HG02763 (cell line): ENCODE results near the gene TIMM10.
A peak's percentile ranks its signal among the peaks of the same experiment; 100 is the strongest.

Source experiments
- ATAC-seq: cut with Tn5 transposase; IDR thresholded peaks from one replicate; pipeline ENCODE4 v1.9.1; 2021; ENCODE audit warnings: mild to moderate bottlenecking, moderate library complexity; ENCODE audit not compliant: unreplicated experiment

TIMM10 gene, protein sequence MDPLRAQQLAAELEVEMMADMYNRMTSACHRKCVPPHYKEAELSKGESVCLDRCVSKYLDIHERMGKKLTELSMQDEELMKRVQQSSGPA

DNA sequence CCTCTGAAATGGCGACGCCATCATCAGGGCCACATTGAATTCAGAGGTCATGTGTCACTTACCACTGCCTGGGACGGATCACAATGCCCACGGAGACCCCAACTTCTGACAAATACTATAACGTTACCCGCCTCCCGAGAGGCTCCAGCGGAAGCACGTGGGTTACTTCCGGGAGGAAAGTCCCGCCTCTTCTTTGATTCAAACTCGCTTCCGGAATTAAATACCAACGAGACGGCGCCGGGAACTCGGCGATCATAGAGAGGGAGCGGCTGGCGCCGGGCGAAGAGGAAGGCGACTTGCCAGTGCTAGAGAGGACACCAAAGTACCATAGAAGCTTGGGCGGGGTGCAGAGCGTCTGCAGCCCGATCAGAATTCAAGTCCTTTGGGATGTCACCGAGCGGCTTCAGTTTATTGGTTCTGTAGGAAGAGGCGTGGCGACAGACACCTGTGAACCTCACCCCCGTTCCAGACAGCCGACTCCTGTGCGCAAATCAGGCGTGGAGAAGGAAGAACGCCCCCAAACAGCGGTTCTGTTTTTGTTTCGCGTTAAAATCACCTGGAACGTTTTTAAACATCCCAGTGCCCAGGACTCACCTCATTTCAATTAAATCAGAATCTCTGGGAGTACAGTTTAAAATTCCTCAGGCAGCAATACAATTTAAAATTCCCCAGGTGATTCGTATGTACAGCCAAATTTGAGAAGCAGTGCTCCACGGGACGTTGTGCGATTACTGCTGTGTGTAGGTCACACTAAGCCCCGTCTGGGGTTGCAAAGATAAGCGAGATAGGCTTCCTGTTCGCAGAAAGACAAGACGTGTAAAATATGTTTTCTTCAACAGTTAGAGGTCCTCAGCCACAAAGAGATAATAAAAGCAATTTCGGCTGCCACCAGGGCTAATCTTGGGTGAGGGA, at the start of gene TIMM10:
Gene TIMM10 (minus strand): TSS at position 159 of the 912 bp plus-strand sequence. CDS start 565 bp downstream, outside the sequence.
- peak; percentile 98 for ATAC-seq

DNA sequence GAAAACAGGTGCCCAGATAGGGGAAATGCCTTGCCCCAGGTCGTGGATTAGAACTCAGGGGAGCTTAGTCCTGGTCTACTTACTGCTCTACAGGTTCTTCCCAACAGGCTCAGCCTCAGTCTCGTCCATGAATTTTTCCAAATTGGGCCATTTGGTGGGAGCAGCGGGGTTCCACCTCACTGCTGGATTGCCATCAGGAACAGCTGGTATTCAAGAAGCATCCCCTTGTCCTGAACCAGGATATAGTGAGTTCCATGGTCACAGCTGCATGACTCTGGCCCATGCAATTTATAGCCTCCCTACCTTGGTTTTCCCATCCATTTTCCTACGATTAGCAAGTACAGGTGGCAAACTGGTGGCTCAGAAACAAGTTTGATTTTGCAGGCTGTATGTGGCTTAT, 43.5 kb upstream of the TIMM10 start:
- ATAC-seq: no peak

DNA sequence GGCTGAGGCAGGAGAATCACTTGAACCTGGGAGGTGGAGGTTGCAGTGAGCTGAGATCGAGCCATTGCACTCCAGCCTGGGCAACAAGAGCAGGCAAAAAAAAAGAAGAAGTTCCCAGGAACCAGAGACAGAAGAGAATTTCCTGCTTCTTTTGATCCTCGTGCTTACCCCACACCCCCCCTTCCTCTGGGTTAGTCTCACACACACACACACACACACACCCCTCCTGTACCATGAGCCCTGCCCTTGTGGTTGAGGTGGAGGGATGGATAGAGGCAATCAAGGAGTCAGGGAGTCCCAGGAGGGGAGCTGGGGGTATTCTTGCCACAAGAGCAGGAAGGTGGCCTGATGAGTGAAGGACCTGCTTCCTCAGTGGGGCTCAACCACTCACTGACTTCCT, 41.1 kb upstream of the TIMM10 start:
- ATAC-seq: no peak

DNA sequence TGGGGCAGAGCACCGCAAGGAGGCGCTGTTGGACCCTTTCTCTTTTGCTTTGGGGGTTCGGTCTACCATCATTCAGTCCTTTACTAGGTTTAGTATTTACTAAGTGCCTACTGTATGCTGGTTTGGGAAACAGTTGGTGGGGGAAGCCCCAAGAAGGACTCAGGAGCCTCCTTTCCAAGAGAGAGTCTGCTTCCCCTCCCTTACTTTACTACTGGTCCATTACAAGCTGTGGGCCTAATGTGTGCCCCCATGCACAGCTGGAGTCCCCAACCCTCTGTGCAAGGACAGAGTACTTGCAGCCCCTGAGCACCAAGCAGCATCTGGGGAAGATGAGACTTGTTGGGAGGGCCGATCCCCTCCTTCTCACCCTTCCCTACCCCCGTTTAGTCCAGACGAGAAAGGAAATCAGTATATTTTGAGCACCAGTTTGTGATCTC, 37.8 kb upstream of the TIMM10 start:
- ATAC-seq: no peak

DNA sequence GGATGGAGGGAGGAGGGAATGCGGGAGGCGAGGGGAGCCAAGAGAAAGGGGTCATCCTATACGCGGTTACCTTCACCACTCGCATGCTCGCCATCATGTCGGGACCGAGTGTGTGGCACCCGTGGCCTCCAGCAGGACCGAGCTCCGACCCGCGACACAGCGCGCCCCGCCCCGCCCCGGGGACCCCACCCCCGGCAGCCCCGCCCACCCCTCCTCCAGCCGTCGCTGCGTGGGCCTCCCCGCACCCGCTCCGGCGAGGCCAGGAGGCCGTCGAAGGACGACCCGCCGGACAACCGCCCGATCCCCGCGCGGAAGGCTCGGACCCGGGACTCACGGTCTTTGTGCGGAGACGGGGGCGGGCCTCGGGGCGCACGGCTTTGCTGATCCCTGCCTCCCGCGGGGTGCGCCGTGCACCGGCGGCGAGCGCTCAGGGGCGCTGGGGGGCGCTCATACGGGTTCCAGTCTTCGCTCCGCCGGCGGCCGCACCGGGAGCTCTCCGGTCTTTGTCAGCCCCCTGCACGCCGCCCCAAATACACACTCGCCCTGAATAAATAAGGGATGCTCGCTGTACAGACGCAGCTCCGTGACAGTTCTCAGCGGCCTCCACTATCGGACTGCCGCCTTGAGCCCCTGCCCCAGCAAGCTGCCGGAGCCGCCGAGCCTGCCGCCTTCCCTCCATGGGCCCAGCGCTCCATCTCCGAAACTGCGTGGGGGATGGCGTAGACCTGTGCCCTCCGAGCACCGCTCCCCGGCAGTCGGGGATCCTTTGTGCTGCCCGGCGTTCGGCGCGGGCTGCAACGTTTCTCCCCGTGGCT, 37.2 kb upstream of the TIMM10 start, which contains the start of gene UBE2L6:
Gene UBE2L6 (minus strand): TSS at position 158 of the 815 bp plus-strand sequence. CDS start 61 bp downstream, at position 97.
- ATAC-seq: peak; percentile 64

DNA sequence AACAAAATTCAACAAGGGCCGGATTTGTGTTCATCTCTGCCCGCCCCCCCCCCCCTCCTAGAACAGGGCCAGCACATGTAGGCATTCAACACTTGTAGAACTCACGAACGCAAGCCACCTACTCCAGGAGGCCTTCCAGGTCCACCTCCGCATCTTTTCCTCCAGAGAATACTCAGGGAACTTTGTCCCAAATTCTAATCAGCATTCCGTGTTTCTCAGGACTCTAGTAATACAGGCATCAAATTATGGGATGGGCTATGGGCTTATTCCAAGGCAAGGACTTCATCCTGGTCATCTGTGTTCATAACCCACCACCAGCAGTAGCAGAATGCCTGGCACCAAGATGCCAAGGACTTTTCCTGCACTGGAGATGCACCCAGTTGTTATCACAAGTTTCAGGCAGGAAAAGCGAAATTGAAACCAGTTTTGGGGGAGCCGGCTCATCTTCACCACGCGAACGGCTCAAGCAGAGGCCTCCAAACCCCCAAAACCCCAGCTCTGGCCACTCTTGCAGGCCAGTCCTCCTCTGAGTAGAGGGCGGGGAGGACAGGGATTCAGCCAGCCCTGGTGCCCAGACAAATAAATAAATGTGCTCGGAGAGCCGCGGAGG, 36.5 kb upstream of the TIMM10 start:
- peak; percentile 1 for ATAC-seq

DNA sequence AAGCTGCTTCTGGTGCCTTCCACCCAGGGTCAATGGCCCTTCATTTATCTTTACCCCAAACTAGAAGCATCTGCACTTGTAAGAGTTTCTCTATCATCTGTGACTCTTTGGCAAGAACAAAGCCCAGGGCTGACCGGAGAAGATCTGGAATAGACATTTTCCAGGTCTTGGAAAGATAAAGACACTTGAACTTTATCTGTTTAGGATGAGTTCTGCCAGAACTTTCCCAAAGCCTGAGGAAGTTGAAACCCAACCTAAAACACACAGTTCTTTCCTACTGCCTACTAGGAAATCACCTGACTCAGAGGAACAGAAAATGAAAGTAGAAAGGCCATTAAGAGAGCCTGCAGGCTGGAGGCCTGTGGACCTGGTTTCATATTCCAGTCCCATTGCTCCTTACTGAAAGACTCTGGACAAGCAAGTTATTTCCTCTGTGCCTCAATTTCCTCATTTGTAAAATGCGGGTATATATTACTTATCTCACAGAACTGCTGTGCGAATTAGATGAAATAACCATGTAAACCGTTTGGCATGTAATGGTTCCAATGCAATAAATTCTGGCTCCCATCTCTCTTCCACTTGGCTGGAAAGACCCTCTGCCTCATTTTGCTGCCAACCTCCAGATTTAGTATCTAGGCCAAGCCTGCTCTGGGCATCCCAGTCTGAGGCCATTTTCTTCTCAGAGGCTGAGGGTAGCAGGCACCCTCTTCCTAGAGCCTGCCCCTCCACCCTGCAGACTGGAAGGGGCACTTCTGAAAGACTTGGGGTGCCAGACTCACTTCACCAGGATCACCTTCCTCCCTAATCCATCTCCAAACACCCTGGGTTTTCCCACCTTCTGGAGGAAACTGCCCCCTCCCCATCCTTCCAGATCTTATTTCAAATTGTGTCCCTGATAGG, 35.7 kb upstream of the TIMM10 start:
- ATAC-seq: peak; percentile 62

DNA sequence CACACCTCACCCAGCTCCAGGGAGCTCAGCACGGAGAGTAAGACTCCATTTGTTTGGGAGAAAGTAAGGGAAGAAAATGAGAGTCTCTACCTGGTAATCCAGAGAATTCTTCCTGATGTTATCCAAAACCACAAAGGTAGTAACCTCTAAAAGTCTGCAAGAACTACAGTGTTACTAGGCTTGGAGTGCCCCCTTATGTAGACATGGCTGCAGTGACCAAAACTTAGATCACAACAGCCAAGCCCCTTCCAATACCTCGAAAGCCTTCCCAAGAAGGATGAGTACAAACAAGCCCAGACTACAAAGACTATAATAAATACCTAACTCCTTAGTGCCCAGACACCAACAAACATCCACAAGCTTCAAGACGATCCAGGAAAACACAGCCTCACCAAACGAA, 32.0 kb upstream of the TIMM10 start:
- no peak for ATAC-seq

DNA sequence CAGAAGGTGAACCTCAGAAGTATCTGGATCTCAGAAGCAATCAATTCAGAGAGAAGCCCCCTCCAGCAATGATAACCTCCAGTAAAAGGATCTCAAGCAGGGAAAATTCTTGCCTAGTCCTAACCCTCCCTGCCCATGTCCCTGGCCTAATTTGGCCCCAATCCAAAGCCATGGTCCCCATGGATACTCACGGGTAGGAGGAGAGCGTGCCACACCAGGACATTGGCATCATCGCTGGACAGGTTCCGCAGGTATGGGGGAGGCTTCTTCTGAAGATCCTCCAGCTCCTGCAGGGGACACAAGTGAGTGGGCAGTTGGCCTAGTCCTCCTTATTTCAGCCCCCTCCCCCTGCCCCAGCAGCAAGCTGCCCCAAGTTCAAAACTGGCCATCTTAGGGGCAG, 29.6 kb upstream of the TIMM10 start:
- ATAC-seq: no peak

DNA sequence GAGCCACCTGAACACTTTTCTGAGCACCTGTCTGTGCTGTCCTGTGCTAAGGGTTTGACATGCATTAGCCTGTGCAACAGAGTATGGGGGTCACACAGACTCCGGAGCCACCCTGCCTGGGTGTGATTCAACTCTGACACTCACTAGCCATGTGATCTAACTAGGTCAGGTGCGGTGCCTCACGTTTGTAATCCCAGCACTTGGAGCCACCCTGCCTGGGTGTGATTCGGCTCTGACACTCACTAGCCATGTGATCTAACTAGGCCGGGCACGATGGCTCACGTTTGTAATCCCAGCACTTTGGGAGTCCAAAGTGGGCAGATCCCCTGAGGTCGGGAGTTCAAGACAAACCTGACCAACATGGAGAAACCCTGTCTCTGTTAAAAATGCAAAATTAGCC, 25.5 kb upstream of the TIMM10 start:
- no peak for ATAC-seq

DNA sequence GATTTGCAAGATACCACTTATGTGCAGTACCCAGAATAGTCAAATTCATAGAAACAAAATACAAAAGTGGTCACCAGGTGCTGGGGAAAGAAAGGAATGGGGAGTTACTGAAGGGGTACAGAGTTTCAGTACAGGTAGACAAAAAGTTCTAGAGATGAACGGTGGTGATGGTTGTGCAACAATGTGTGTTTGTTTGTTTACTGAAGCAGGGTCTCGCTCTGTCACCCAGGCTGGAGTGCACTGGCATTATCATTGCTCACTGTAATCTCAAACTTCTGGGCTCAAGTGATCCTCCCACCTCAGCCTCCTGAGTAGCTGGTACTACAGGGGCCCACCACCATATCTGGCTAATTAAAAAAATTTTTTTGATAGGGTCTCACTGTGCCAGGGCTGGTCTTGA, 24.8 kb upstream of the TIMM10 start:
- ATAC-seq: no peak

DNA sequence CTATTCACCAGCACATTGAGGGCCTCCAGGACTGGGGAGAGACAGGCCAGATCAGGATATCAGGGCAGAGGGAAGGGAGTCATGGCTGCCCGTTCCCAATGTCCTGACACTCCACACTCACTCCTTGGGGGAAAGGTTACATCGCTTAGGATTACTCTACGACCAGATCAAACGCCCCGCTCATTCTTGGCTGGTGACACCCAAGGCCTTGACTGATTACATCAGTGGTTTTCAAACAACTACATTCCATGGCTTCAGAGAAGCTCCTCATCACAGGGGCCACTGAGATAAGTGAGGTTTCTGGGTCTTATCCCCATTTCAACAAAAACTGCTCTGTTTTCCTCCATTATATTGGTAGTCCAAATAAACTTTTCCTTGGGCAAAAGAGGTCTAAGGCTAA, 21.9 kb upstream of the TIMM10 start:
- no peak for ATAC-seq

DNA sequence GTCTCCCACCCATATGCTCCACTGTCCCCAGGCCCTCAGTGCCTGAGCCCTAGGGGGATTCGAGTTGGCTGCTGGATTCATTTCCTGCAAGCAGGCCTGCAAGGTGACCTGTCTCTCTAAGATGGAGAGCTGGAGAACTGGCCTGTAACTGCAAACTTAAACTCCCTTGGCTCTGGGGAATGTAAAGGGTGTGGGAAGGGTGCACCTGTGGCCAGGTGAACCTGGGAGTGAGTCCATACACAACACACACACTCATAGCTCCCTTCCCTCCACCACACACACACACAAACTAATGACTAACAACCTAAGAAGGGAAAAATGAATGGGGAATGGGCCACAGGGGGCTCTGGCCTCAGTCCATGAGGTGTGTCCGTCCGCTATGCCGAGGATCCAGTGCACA, 21.4 kb upstream of the TIMM10 start:
- ATAC-seq: no peak

DNA sequence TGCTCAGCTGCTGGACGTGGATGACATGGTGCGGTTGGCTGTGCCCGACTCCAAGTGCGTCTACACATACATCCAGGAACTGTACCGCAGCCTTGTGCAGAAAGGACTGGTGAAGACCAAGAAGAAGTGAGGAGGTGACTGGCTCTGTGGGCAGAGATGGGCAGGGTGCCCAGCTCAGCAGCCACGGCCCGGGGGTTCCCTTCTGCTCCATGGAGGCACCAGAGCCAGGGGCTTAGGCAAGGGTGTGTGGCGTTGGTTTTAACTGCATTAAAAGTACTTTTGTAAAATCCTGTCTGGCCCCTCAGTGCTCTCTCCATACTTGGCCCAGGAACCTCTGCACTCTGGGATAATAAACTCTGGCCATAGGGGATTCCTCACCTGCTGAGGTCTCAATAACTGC, 19.4 kb upstream of the TIMM10 start:
- no peak for ATAC-seq

DNA sequence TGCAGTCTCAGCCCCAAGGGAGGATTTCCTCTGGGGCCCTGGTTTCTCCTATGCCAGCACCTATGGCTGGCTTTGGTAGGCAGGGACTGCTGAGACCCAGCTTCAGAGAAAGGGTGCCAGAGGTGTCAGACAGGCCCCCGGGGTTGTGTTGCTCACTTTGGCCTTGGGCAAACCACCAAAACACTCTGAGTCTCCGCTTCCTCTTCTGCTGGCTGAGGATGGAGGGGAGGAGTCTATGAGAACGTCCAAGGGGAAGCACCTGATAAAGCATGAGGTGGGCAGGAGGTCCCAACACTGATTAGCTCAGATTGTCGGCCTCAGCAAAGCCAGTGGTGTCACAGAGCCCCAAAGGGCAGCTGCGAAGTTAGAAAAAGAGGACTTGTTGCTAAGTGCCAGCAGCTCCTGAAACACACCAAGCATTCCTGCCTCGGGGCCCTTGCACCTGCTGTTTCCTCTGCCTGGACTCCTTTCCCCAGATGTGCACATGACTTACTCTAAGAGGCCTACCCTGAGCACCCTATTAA, 17.4 kb upstream of the TIMM10 start:
- ATAC-seq: peak; percentile 79

DNA sequence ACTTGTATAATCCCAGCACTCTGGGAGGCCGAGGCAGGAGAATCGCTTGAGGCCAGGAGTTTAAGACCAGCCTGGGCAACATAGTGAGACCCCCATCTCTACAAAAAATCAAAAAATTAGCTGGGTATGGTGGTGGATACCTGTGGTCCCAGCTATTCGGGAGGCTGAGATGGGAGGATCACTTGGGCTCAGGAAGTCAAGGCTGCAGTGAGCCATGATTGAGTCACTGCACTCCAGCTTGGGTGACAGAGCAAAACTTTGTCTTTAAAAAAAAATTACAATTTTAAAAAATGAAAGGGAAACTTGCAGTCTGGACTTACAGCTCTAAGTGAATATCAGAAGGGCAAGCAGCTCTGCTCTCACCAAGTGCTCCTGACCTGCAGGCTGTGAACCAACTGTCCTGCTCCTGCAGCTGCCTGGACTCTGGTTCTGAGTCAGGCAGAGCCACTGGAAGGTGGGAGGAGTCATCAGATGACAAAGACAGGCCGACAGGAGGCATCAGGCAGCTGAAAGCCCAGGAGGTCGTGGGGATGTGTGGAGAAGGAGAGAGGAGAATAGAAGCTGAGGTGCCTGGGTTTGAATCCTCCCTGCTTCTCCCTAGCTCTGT, 16.4 kb upstream of the TIMM10 start:
- ATAC-seq: peak; percentile 66

DNA sequence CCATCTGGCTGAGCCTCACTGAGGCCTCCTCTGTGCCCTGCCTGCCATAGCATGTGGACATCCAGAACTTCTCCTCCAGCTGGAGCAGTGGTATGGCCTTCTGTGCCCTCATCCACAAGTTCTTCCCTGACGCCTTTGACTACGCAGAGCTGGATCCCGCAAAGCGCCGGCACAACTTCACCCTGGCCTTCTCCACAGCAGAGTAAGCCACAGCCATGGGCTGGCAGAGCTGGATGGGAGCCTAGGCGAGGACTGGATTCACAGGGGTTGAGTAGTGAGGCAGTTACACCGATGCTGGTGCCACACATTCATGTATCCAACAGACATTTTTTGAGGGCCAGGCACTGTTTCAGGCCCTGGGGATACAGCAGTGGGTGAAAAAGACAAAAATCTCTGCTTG, 15.9 kb upstream of the TIMM10 start:
- ATAC-seq: no peak

DNA sequence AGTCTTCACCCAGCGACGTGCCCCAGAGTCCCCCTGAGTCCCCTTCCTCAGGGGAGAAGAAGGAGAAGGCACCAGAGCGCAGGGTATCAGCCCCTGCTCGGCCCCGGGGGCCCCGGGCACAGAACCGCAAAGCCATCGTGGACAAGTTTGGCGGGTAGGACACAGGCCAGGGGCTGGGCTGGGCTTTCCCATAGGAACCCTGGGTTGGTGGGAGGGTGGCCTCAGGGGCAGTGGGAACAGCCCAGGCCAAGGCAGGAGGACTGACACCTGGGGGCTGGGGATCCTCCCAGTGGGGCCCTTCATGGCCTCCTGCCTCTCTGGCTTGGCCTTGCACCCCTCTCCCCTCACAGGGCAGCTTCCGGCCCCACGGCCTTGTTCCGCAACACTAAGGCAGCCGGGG, 15.3 kb upstream of the TIMM10 start:
- ATAC-seq: no peak

DNA sequence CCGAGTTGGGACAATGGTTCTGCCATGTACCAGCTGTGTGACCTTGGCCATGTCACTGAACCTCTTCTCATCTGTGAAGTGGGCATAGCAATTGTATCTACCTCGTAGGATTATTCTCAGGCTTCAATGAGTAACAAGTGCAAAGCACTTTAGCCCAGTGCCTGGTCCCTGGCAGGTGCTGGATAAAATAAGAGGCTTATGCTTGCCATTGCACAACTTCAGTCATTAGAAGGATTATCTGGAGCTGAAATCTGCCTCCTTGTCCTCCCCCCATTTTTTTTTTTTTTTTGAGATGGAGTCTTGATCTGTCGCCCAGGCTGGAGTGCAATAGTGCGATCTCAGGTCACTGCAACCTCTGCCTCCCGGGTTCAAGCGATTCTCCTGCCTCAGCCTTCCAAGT, 14.0 kb upstream of the TIMM10 start:
- ATAC-seq: no peak
